SK-N-SH (cell line): ENCODE results near the gene RP2. TPM values are rescaled to one million over a fixed set of nuclear protein-coding genes. Genes with fewer than 3 reads are reported as not detected.

Experiments used
- CTCF ChIA-PET: fragments of 300-600, 350-600 bp; formaldehyde crosslinking; extraction: SDS; loops from one replicate; lab custom pipeline; 2021; lab: Yijun Ruan, JAX
- POLR2A ChIA-PET: fragments of 350-600 bp; sonication (Branson Sonifier 250); formaldehyde crosslinking; extraction: SDS; loops from one replicate; lab custom pipeline; 2020; ENCODE audit warnings: antibody characterized with exemption, inconsistent platforms; lab: Yijun Ruan, JAX
- DNase-seq: peaks from one replicate; pipeline ENCODE4 v3.0.0; 2012
- H2AFZ ChIP-seq: fragments of 200-600 bp; sonication (generic); 2 replicates; pipeline ENCODE4 v1.8.1; 2016; ENCODE audit warnings: antibody characterized with exemption, mild to moderate bottlenecking, low read depth
- H3F3A ChIP-seq: fragments of 200-600 bp; sonication (generic); replicated peaks from 2 replicates; pipeline ENCODE3; 2016; ENCODE audit warnings: antibody characterized with exemption, mild to moderate bottlenecking; ENCODE audit not compliant: insufficient read depth
- H3K27ac ChIP-seq, 2 experiments: fragments of 200-500 bp in 1 of 2; fragments of 200-600 bp in 1 of 2; sonication (Bioruptor generic) in 1 of 2; sonication (generic), shearing (Covaris generic) in 1 of 2; 2 replicates each; pipeline versions ENCODE4 v1.5.1 to v1.6.1; 2014 to 2016; ENCODE audit warnings: low read depth in 2 of 2, inconsistent platforms in 1 of 2, low read length in 1 of 2, mild to moderate bottlenecking in 1 of 2, mixed read lengths in 1 of 2
- H3K27me3 ChIP-seq: fragments of 200-600 bp; sonication (generic), shearing (Covaris generic); 2 replicates; pipeline ENCODE4 v1.6.1; 2016; ENCODE audit warnings: mixed run types; ENCODE audit not compliant: insufficient read depth
- H3K36me3 ChIP-seq, 2 experiments: fragments of 200-500 bp in 1 of 2; fragments of 200-600 bp in 1 of 2; sonication (Bioruptor generic) in 1 of 2; sonication (generic) in 1 of 2; replicated peaks in 1 of 2; 2 replicates each; pipeline versions ENCODE3 to v1.5.1; 2014 to 2016; ENCODE audit warnings: low read length in 1 of 2, mild to moderate bottlenecking in 1 of 2; ENCODE audit not compliant: insufficient read depth in 2 of 2, control insufficient read depth in 1 of 2
- H3K4me1 ChIP-seq, 2 experiments: fragments of 200-500 bp in 1 of 2; fragments of 200-600 bp in 1 of 2; sonication (Bioruptor generic) in 1 of 2; sonication (generic), shearing (Covaris generic) in 1 of 2; 2 replicates each; pipeline versions ENCODE4 v1.5.1 to v1.6.1; 2014 to 2016; ENCODE audit warnings: low read depth in 1 of 2, low read length in 1 of 2, mixed run types in 1 of 2; ENCODE audit not compliant: insufficient read depth in 2 of 2, control insufficient read depth in 1 of 2
- H3K4me2 ChIP-seq: fragments of 200-600 bp; sonication (generic), shearing (Covaris generic); 2 replicates; pipeline ENCODE4 v1.6.1; 2017; ENCODE audit warnings: mixed run types
- H3K4me3 ChIP-seq, 2 experiments: fragments of 200-500 bp in 1 of 2; fragments of 200-600 bp in 1 of 2; sonication (Bioruptor generic) in 1 of 2; sonication (generic), shearing (Covaris generic) in 1 of 2; 2 replicates each; pipeline versions ENCODE4 v1.5.1 to v1.8.1; 2014 to 2016; ENCODE audit warnings: low read depth in 2 of 2, inconsistent platforms in 1 of 2, low read length in 1 of 2, mild to moderate bottlenecking in 1 of 2, mixed read lengths in 1 of 2, moderate library complexity in 1 of 2
- H3K79me2 ChIP-seq: fragments of 200-600 bp; sonication (generic); 2 replicates; pipeline ENCODE4 v1.8.1; 2017; ENCODE audit warnings: mild to moderate bottlenecking; ENCODE audit not compliant: insufficient read depth
- H3K9ac ChIP-seq: fragments of 200-600 bp; sonication (generic); 2 replicates; pipeline ENCODE4 v1.6.1; 2017; ENCODE audit warnings: mixed run types
- H3K9me2 ChIP-seq: fragments of 200-600 bp; sonication (generic); 2 replicates; pipeline ENCODE4 v1.6.1; 2017; ENCODE audit warnings: mixed run types
- H3K9me3 ChIP-seq: fragments of 200-600 bp; sonication (generic); 2 replicates; pipeline ENCODE4 v1.6.1; 2017; ENCODE audit warnings: mixed run types, mild to moderate bottlenecking, moderate library complexity
- H4K20me1 ChIP-seq: fragments of 200-600 bp; sonication (generic); 2 replicates; pipeline ENCODE4 v1.6.1; 2017; ENCODE audit warnings: mild to moderate bottlenecking, mixed run types; ENCODE audit not compliant: insufficient read depth
- CHD2 ChIP-seq: fragments of 150-350 bp; IDR thresholded peaks from 2 replicates; pipeline ENCODE4 v1.6.1; 2018; ENCODE audit warnings: low read length; ENCODE audit not compliant: partially characterized antibody
- EP300 ChIP-seq, 2 experiments: IDR thresholded peaks; 2 replicates each; pipeline versions ENCODE4 v1.4.0 to v1.6.1; 2012; ENCODE audit warnings: borderline replicate concordance in 1 of 2, low read depth in 1 of 2, low read length in 1 of 2
- FOSL2 ChIP-seq: IDR thresholded peaks from 2 replicates; pipeline ENCODE4 v1.4.0; 2012; ENCODE audit warnings: low read depth, mild to moderate bottlenecking, moderate library complexity, borderline replicate concordance
- GATA2 ChIP-seq: sonication (generic); formaldehyde crosslinking; IDR thresholded peaks from 2 replicates; pipeline ENCODE4 v1.5.0; 2020; ENCODE audit warnings: mild to moderate bottlenecking, missing genetic modification reagents
- JUND ChIP-seq: IDR thresholded peaks from 2 replicates; pipeline ENCODE4 v1.4.0; 2012
- MEF2A ChIP-seq: IDR thresholded peaks from 2 replicates; pipeline ENCODE4 v1.4.0; 2012; ENCODE audit warnings: low read depth, borderline replicate concordance
- MXI1 ChIP-seq: IDR thresholded peaks from 2 replicates; pipeline ENCODE4 v1.6.1; 2012; ENCODE audit warnings: mild to moderate bottlenecking, low read depth, low read length, improper control_type of control experiment
- RCOR1 ChIP-seq: fragments of 150-350 bp; IDR thresholded peaks from 2 replicates; pipeline ENCODE4 v1.6.1; 2017; ENCODE audit warnings: antibody characterized with exemption, low read length
- RXRA ChIP-seq: IDR thresholded peaks from 2 replicates; pipeline ENCODE4 v1.4.0; 2012; ENCODE audit warnings: low read depth, mild to moderate bottlenecking, borderline replicate concordance
- SIN3A ChIP-seq: IDR thresholded peaks from 2 replicates; pipeline ENCODE4 v1.6.1; 2012; ENCODE audit warnings: low read depth, mild to moderate bottlenecking, low read length, moderate library complexity, borderline replicate concordance
- SMC3 ChIP-seq: IDR thresholded peaks from 2 replicates; pipeline ENCODE4 v1.6.1; 2012; ENCODE audit warnings: low read depth, low read length, improper control_type of control experiment
- TCF12 ChIP-seq: IDR thresholded peaks from 2 replicates; pipeline ENCODE4 v1.4.0; 2012
- TEAD4 ChIP-seq: IDR thresholded peaks from 2 replicates; pipeline ENCODE4 v1.4.0; 2012; ENCODE audit warnings: mild to moderate bottlenecking, borderline replicate concordance; ENCODE audit not compliant: insufficient read depth
- YY1 ChIP-seq: IDR thresholded peaks from 2 replicates; pipeline ENCODE4 v1.4.0; 2012; ENCODE audit warnings: low read depth, mild to moderate bottlenecking
- WGBS: methylation state at CpG from one replicate; pipeline ENCODE4 v1.1.6; 2017; ENCODE audit warnings: low lambda C conversion rate; 5-methylcytosine and 5-hydroxymethylcytosine counted together
- polyA plus RNA-seq, 3 experiments: library from polyadenylated mRNA; depleted of rRNA; stranded (reverse); fragments of >200 nt; gene quantifications; 2 replicates each; pipeline ENCODE4 v1.2.3, GENCODE V29; 2012
- TF ChIP-seq, protein P1 (sequence below): IDR thresholded peaks from 2 replicates; pipeline ENCODE4; 2012
- TF ChIP-seq, protein P2 (sequence below): IDR thresholded peaks from 2 replicates; pipeline ENCODE4 v1.4.0; 2012; ENCODE audit warnings: low read depth, borderline replicate concordance
- TF ChIP-seq, protein P3 (sequence below): IDR thresholded peaks from 2 replicates; pipeline ENCODE4 v1.6.1; 2012; ENCODE audit warnings: mild to moderate bottlenecking, low read depth, low read length, moderate library complexity

The RP2 gene
- polyA plus RNA-seq, 1 of the 3 experiments (the other 2 are of a cell fraction): 4.5 TPM

DNA sequence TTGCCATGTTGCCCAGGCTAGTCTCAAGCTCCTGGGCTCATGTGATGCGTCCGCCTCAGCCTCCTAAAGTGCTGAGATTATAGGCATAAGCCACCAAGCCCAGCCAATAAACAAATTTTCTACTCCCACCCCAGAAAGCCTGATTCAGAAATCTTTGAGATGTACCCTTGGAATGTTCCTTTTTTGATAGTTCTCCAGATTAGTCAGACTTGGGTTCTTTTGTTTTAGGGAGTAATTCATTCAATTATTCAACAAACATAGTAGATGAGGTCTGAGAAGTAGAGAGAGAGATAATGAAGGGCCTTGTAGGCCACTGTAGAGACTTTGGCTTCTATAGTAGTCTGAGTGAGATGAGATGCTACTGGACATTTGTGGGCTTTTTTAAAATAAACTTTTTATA, 27.8 kb downstream of the RP2 start:
- Histone ChIP-seq H3K4me1 (no peaks in the 10 kb centered on the region), H3K27ac (peak overlapping the region in 1 of 2 experiments; percentile 63; a peak in 2 of 4 replicates), H4K20me1 (no peaks in the 10 kb centered on the region), H3K27me3 (no peaks in the 10 kb centered on the region), H3F3A (peaks cover 7% of the 10 kb centered on the region), H3K4me2 (no peak overlapping the region), H3K9me2 (no peaks in the 10 kb centered on the region), H3K36me3 (peaks cover 3 to 15% of the 10 kb centered on the region in 2 experiments), H3K9ac (no peak overlapping the region), H3K9me3 (no peaks in the 10 kb centered on the region), H2AFZ (no peak overlapping the region), H3K4me3 (no peak overlapping the region), H3K79me2 (peaks cover 20% of the 10 kb centered on the region)
- 63% methylated on average over 2 of the region's 2 CpGs for WGBS
- no peak for DNase-seq
- POLR2A ChIA-PET: no interaction called here
- TF ChIP-seq, protein P1, sequence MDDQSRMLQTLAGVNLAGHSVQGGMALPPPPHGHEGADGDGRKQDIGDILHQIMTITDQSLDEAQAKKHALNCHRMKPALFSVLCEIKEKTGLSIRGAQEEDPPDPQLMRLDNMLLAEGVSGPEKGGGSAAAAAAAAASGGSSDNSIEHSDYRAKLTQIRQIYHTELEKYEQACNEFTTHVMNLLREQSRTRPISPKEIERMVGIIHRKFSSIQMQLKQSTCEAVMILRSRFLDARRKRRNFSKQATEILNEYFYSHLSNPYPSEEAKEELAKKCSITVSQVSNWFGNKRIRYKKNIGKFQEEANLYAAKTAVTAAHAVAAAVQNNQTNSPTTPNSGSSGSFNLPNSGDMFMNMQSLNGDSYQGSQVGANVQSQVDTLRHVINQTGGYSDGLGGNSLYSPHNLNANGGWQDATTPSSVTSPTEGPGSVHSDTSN: no peak
- TF ChIP-seq MEF2A (no peak), RXRA (no peak), EP300 (IDR thresholded peaks at IDR 0.05; ENCODE audit: borderline replicate concordance in 1 of 2, low read depth in 1 of 2, low read length in 1 of 2) (no peak)
- CTCF ChIA-PET: interaction anchor here (0.7 kb wide), 1 partner anchor 1882 kb away, joined by 3 read pairs; no protein-coding TSS in a partner anchor

DNA sequence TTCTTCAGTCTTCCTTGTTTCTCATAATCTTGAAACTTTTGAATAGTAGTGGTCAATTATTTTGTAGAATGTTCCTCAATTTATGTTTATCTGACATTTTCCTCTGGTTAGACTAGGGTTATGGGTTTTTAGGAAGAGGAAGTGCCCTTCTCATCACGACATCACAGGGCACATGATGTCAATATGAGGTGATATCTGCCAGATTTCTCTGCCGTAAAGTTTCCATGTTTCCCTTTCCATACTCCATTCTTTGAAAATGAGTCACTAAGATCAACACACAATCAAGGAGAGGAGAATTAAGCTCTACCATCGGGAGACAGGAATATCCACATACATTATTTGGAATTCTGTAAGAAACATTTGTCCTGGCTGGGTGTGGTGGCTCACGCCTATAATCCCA, 28.4 kb downstream of the RP2 start:
- no peak overlapping the region for H3K4me3 ChIP-seq
- ChIA-PET CTCF (interaction anchor here (0.7 kb wide), 1 partner anchor 1882 kb away, joined by 3 read pairs; no protein-coding TSS in a partner anchor), POLR2A (no interaction called here)
- H3K9me2 ChIP-seq: no peaks in the 10 kb centered on the region
- 33% methylated on average over 4 of the region's 4 CpGs for WGBS
- no peak for DNase-seq
- H4K20me1 ChIP-seq: no peaks in the 10 kb centered on the region
- no peaks in the 10 kb centered on the region for H3K27me3 ChIP-seq
- TF ChIP-seq FOSL2: peak; percentile 30; the same call in 1 of the 2 replicates
- no peak for TF ChIP-seq SMC3
- H3K79me2 ChIP-seq: peaks cover 20% of the 10 kb centered on the region
- no peak overlapping the region for H3K4me2 ChIP-seq
- H3K27ac ChIP-seq: peak overlapping the region in 1 of 2 experiments; percentile 63; a peak in 2 of 4 replicates
- H2AFZ ChIP-seq: no peak overlapping the region
- no peaks in the 10 kb centered on the region for H3K4me1 ChIP-seq
- peaks cover 7% of the 10 kb centered on the region for H3F3A ChIP-seq
- peaks cover 3 to 15% of the 10 kb centered on the region in 2 experiments for H3K36me3 ChIP-seq
- H3K9me3 ChIP-seq: no peaks in the 10 kb centered on the region
- no peak overlapping the region for H3K9ac ChIP-seq

DNA sequence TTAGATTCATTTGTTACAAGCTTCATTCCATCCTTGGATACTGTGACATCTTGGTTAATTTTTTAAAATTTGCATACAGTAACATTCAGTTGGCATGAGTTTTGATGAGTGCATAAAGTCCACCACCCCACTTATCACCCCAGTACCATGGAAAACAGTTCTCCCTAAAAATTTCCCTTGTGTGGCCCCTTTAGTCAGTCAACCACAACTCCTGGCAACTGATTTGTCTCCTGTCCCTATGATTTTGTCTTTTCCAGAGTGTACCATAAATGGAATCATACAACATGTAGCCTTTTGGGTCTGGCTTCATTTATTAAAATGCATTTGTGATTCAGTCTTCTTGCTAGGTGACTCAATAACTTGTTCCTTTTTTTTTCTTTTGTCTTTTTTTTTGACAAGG, 29.9 kb downstream of the RP2 start:
- peaks cover 20% of the 10 kb centered on the region for H3K79me2 ChIP-seq
- H3K9me2 ChIP-seq: no peaks in the 10 kb centered on the region
- H3K9ac ChIP-seq: no peak overlapping the region
- ChIA-PET CTCF (no interaction called here), POLR2A (no interaction called here)
- H3F3A ChIP-seq: peaks cover 7% of the 10 kb centered on the region
- no peak overlapping the region for H2AFZ ChIP-seq
- H3K4me2 ChIP-seq: no peak overlapping the region
- H3K4me1 ChIP-seq: no peaks in the 10 kb centered on the region
- no peak overlapping the region for H3K27ac ChIP-seq
- H3K27me3 ChIP-seq: no peaks in the 10 kb centered on the region; the same call in 1 of the 2 replicates
- H4K20me1 ChIP-seq: no peaks in the 10 kb centered on the region
- no peak overlapping the region for H3K4me3 ChIP-seq
- peaks cover 0 to 15% of the 10 kb centered on the region in 2 experiments for H3K36me3 ChIP-seq
- no peaks in the 10 kb centered on the region for H3K9me3 ChIP-seq
- DNase-seq: no peak
- TF ChIP-seq, protein P2, sequence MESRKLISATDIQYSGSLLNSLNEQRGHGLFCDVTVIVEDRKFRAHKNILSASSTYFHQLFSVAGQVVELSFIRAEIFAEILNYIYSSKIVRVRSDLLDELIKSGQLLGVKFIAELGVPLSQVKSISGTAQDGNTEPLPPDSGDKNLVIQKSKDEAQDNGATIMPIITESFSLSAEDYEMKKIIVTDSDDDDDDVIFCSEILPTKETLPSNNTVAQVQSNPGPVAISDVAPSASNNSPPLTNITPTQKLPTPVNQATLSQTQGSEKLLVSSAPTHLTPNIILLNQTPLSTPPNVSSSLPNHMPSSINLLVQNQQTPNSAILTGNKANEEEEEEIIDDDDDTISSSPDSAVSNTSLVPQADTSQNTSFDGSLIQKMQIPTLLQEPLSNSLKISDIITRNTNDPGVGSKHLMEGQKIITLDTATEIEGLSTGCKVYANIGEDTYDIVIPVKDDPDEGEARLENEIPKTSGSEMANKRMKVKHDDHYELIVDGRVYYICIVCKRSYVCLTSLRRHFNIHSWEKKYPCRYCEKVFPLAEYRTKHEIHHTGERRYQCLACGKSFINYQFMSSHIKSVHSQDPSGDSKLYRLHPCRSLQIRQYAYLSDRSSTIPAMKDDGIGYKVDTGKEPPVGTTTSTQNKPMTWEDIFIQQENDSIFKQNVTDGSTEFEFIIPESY: no peak
- TF ChIP-seq RCOR1 (no peak), JUND (no peak), SIN3A (no peak), MXI1 (no peak), GATA2 (CRISPR knock-in tag) (no peak), TCF12 (no peak), TEAD4 (no peak), CHD2 (no peak), YY1 (no peak), FOSL2 (no peak)
- TF ChIP-seq, protein P3, sequence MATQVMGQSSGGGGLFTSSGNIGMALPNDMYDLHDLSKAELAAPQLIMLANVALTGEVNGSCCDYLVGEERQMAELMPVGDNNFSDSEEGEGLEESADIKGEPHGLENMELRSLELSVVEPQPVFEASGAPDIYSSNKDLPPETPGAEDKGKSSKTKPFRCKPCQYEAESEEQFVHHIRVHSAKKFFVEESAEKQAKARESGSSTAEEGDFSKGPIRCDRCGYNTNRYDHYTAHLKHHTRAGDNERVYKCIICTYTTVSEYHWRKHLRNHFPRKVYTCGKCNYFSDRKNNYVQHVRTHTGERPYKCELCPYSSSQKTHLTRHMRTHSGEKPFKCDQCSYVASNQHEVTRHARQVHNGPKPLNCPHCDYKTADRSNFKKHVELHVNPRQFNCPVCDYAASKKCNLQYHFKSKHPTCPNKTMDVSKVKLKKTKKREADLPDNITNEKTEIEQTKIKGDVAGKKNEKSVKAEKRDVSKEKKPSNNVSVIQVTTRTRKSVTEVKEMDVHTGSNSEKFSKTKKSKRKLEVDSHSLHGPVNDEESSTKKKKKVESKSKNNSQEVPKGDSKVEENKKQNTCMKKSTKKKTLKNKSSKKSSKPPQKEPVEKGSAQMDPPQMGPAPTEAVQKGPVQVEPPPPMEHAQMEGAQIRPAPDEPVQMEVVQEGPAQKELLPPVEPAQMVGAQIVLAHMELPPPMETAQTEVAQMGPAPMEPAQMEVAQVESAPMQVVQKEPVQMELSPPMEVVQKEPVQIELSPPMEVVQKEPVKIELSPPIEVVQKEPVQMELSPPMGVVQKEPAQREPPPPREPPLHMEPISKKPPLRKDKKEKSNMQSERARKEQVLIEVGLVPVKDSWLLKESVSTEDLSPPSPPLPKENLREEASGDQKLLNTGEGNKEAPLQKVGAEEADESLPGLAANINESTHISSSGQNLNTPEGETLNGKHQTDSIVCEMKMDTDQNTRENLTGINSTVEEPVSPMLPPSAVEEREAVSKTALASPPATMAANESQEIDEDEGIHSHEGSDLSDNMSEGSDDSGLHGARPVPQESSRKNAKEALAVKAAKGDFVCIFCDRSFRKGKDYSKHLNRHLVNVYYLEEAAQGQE: no peak
